Measurements from ENCODE around the gene TOX2. TPM values are rescaled to one million over a fixed set of nuclear protein-coding genes. Genes with fewer than 3 reads are reported as not detected.

Gene TOX2
- total RNA-seq, 2 experiments from 2014 or later = 3.3 to 3.9 TPM

DNA sequence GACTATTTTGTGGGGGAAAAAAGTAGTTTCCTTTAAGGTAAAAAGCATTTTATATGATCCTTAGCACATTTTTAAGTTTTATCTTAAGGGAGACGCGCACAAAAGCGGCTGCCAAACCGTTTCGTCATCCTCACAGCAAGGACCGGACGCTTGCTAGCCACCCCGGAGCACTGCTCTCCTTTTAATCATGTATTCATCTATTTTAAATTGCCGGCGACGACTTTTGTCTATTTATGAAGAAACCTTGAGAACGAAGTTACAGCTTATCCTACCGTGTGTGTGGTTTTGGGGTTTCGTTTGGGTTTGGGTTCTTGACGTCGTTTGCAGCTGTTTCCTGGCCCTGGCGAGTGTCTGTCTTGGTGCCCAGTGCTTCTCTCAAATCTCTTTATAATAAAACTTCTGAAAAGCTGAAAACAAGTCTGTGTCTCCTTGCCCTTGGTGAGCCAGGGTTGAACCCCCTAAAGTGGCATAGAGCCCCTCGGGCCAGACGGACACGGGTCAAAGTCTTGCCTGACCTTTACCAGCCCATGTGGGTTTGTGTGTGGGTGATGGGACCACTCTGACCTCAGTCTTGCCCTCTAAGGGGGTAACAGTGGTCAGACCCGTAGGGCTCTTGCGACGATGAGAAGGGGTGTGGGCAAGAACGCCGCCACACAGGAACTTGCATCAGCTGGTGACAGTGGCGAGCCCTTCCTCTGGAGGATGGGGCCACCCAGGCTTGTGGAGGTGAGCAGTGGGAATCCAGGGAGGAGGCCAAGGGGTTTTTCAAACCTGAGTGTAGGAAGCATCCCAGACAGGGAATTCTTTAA, 154.8 kb downstream of the TOX2 start:
- intact Hi-C loops (cut with DNase I, micrococcal nuclease) = loop anchor here (1.0 to 10.0 kb wide), 7 partner anchors 11 to 225 kb away; no protein-coding TSS in a partner anchor

DNA sequence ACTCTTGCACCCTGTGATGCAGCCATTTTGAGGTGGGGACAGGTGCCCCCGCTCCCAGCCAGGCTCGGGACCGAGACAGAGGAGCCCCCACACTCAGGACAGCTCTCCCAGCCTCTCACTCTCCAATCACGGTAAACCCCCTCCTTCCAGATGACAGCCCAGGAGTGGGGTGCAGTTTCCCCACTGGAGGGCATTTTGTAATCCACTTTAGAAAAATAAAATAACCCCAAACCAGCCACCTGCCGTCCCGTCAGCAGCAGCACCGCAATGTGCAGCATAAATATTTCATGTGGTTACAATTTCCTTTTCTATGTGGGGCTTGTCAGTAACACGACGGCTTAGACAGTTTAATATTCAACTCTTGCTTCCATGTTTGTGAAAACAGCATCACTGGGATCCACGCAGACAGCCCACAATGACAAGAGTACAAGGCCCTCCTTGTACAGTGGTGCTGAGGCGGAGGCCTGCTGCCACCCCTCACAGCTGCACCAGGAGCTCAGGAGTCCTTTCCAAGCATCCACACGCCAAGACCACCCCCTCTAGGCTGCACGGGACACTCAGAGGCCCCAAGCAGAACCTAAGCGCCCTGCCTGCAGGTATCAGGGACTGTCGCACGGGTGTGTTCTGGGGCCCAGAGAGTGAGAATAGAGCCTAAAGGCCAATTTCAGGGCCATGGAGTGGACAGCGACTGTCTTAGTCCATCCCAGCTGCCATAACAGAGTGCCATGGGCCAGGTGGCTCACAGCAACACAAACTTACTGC, 155.7 kb downstream of the TOX2 start:
- Histone ChIP-seq H3K4me3 (ENCODE audit: low read length) (peak overlapping the region; percentile 52), H3K9me3 (ENCODE audit: control insufficient read depth in 1 of 2, insufficient read depth in 1 of 2, low read length in 2 of 2) (no peaks in the 10 kb centered on the region), H3K4me1 (ENCODE audit: insufficient read depth, low read length) (peaks cover 89% of the 10 kb centered on the region), H3K36me3 (ENCODE audit: insufficient read depth, low read length) (no peaks in the 10 kb centered on the region), H3K27me3 (ENCODE audit: control insufficient read depth in 1 of 2, insufficient read depth in 2 of 2, low read length in 2 of 2) (no peaks in the 10 kb centered on the region), H3K27ac (ENCODE audit: low read depth in 1 of 2, low read length in 2 of 2) (peak overlapping the region; percentile 84 to 97)
- Mint-ChIP-seq H3K27me3 (no peaks in the 10 kb centered on the region), H3K36me3 (ENCODE audit: low read depth) (no peaks in the 10 kb centered on the region), H3K27ac (peak overlapping the region; percentile 97), H3K4me1 (ENCODE audit: low read depth) (peaks cover 84% of the 10 kb centered on the region), H3K4me3 (peak overlapping the region; percentile 85), H3K9me3 (no peaks in the 10 kb centered on the region)
- ChIA-PET CTCF (interaction anchor here (0.9 to 2.6 kb wide), 3 partner anchors 10 to 106 kb away, joined by 3 to 11 read pairs (median 10); no protein-coding TSS in a partner anchor), POLR2A (interaction anchor here (0.6 to 2.2 kb wide), 7 partner anchors 9 to 613 kb away, joined by 3 to 27 read pairs (median 4); partner anchors contain the start of gene SRSF6)
- peak; percentile 70 for ATAC-seq (ENCODE audit: poor library complexity)
- TF ChIP-seq, protein P1, sequence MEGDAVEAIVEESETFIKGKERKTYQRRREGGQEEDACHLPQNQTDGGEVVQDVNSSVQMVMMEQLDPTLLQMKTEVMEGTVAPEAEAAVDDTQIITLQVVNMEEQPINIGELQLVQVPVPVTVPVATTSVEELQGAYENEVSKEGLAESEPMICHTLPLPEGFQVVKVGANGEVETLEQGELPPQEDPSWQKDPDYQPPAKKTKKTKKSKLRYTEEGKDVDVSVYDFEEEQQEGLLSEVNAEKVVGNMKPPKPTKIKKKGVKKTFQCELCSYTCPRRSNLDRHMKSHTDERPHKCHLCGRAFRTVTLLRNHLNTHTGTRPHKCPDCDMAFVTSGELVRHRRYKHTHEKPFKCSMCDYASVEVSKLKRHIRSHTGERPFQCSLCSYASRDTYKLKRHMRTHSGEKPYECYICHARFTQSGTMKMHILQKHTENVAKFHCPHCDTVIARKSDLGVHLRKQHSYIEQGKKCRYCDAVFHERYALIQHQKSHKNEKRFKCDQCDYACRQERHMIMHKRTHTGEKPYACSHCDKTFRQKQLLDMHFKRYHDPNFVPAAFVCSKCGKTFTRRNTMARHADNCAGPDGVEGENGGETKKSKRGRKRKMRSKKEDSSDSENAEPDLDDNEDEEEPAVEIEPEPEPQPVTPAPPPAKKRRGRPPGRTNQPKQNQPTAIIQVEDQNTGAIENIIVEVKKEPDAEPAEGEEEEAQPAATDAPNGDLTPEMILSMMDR (IDR thresholded peaks at IDR 0.05) = peak; percentile 28
- intact Hi-C loops (cut with DNase I, micrococcal nuclease) = loop anchor here (1.0 to 10.0 kb wide), 4 partner anchors 10 to 226 kb away; no protein-coding TSS in a partner anchor
- DNase-seq = peak; percentile 44 to 87 (median 63)

More for the DNA sequence above, 154.8 kb downstream of the TOX2 start:
- Mint-ChIP-seq H3K27ac (peak overlapping the region; percentile 97), H3K36me3 (ENCODE audit: low read depth) (no peaks in the 10 kb centered on the region), H3K4me1 (ENCODE audit: low read depth) (peaks cover 75% of the 10 kb centered on the region), H3K9me3 (no peaks in the 10 kb centered on the region), H3K27me3 (no peaks in the 10 kb centered on the region), H3K4me3 (peak overlapping the region; percentile 85)
- TF ChIP-seq, protein P1 (IDR thresholded peaks at IDR 0.05) = no peak
- Histone ChIP-seq H3K27me3 (ENCODE audit: control insufficient read depth in 1 of 2, insufficient read depth in 2 of 2, low read length in 2 of 2) (no peaks in the 10 kb centered on the region), H3K27ac (ENCODE audit: low read depth in 1 of 2, low read length in 2 of 2) (peak overlapping the region; percentile 84 to 97), H3K9me3 (ENCODE audit: control insufficient read depth in 1 of 2, insufficient read depth in 1 of 2, low read length in 2 of 2) (no peaks in the 10 kb centered on the region), H3K36me3 (ENCODE audit: insufficient read depth, low read length) (no peaks in the 10 kb centered on the region), H3K4me3 (ENCODE audit: low read length) (peak overlapping the region; percentile 52), H3K4me1 (ENCODE audit: insufficient read depth, low read length) (peaks cover 80% of the 10 kb centered on the region)
- ChIA-PET POLR2A (interaction anchor here (0.6 to 2.2 kb wide), 10 partner anchors 8 to 612 kb away, joined by 3 to 27 read pairs (median 6); partner anchors contain the start of gene SRSF6), CTCF (interaction anchor here (0.9 to 2.6 kb wide), 3 partner anchors 11 to 105 kb away, joined by 3 to 11 read pairs (median 10); no protein-coding TSS in a partner anchor)
- ATAC-seq (ENCODE audit: poor library complexity) (peak; percentile 62), DNase-seq (peak; percentile 60 to 93 (median 70))

DNA sequence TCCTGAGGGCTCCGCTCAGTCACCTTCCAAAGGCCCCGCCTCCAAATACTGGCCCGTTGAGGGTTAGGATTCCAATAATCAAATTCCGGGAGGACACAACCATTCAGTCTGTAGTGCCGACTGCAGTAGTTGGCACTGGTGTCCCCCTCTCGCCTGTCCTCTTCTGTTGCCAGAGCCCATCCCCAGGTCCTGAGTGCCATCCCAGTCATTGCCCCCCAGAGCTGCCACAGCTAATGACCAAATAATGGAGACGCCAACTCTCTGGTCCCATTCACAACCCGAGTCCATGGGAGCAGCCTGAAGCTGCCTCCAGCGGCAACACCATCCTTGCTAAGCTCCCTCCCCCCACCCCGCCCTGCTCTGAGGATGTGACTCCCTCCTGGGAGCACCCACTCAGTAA, 156.4 kb downstream of the TOX2 start:
- peaks cover 95% of the 10 kb centered on the region for H3K4me1 ChIP-seq (ENCODE audit: insufficient read depth, low read length)
- ATAC-seq (ENCODE audit: poor library complexity) (no peak), DNase-seq (peak in 1 of 14 experiments; percentile 22)
- ChIA-PET POLR2A (interaction anchor here (0.9 to 2.2 kb wide), 3 partner anchors 8 to 614 kb away, joined by 4 to 27 read pairs (median 4); partner anchors contain the start of gene SRSF6), CTCF (interaction anchor here (2.6 kb wide), 1 partner anchor 10 kb away, joined by 11 read pairs; no protein-coding TSS in a partner anchor)
- TF ChIP-seq, protein P1 (IDR thresholded peaks at IDR 0.05) = no peak
- Mint-ChIP-seq H3K27ac (peak overlapping the region; percentile 97), H3K9me3 (no peaks in the 10 kb centered on the region), H3K27me3 (no peaks in the 10 kb centered on the region), H3K4me1 (ENCODE audit: low read depth) (peaks cover 91% of the 10 kb centered on the region), H3K36me3 (ENCODE audit: low read depth) (no peaks in the 10 kb centered on the region), H3K4me3 (no peak overlapping the region)
- no peaks in the 10 kb centered on the region for H3K36me3 ChIP-seq (ENCODE audit: insufficient read depth, low read length)
- no peaks in the 10 kb centered on the region for H3K27me3 ChIP-seq (ENCODE audit: control insufficient read depth in 1 of 2, insufficient read depth in 2 of 2, low read length in 2 of 2)
- H3K27ac ChIP-seq (ENCODE audit: low read depth in 1 of 2, low read length in 2 of 2) = peak overlapping the region in 1 of 2 donors; percentile 97
- intact Hi-C loops (cut with DNase I, micrococcal nuclease) = loop anchor here (5.0 to 10.0 kb wide), 2 partner anchors 104 to 226 kb away; no protein-coding TSS in a partner anchor
- no peak overlapping the region for H3K4me3 ChIP-seq (ENCODE audit: low read length)
- no peaks in the 10 kb centered on the region for H3K9me3 ChIP-seq (ENCODE audit: control insufficient read depth in 1 of 2, insufficient read depth in 1 of 2, low read length in 2 of 2)
